HEK293T (cell line): ENCODE results near the gene NEB.

Source experiments
- BHLHE40 ChIP-seq: fragments of 450-650 bp; IDR thresholded peaks from 2 replicates; pipeline ENCODE4 v1.6.1; 2016; ENCODE audit warnings: mild to moderate bottlenecking, moderate library complexity, borderline replicate concordance
- CTBP1 ChIP-seq: fragments of 450-650 bp; IDR thresholded peaks from 2 replicates; pipeline ENCODE4 v1.6.1; 2016; ENCODE audit warnings: borderline replicate concordance
- FOXM1 ChIP-seq: fragments of 450-650 bp; IDR thresholded peaks from 2 replicates; pipeline ENCODE4 v1.6.1; 2017; ENCODE audit warnings: mild to moderate bottlenecking, borderline replicate concordance
- SP1 ChIP-seq: fragments of 450-650 bp; IDR thresholded peaks from 2 replicates; pipeline ENCODE4 v1.6.1; 2017
- SUZ12 ChIP-seq: fragments of 450-650 bp; IDR thresholded peaks from 2 replicates; pipeline ENCODE4 v1.6.1; 2016; ENCODE audit warnings: mild to moderate bottlenecking
- TARDBP ChIP-seq: fragments of 450-650 bp; IDR thresholded peaks from 2 replicates; pipeline ENCODE4 v1.6.1; 2016
- ZNF384 ChIP-seq: fragments of 450-650 bp; IDR thresholded peaks from 2 replicates; pipeline ENCODE4 v1.6.1; 2016

GRCh38 chr2:151657667-151658076 lies 76.6 kb downstream of the NEB start:
- TF ChIP-seq ZNF384 (no peak), SP1 (no peak), CTBP1 (no peak), FOXM1 (no peak), TARDBP (no peak), SUZ12 (no peak), BHLHE40 (no peak)
